Keratinocyte (primary cell): ENCODE results near the gene PCCA. TPM values are rescaled to one million over a fixed set of nuclear protein-coding genes. Genes with fewer than 3 reads are reported as not detected.
A peak's percentile ranks its signal among the peaks of the same experiment; 100 is the strongest.

ENCODE experiments used
- DNase-seq: peaks from one replicate; pipeline ENCODE4 v3.0.0-alpha.2; 2011; ENCODE audit warnings: low read depth, missing footprints, low spot score
- FAIRE-seq: peaks from 2 replicates; lab custom pipeline; 2011; peaks lifted over from hg19 to GRCh38; lab: Jason Lieb, UNC
- H2AFZ ChIP-seq: 2 replicates; pipeline ENCODE4 v1.6.0; 2012; ENCODE audit warnings: low read length, control low read depth, inconsistent platforms; ENCODE audit not compliant: control insufficient read depth
- H3K27ac ChIP-seq: 2 replicates; pipeline ENCODE4 v1.5.1; 2011; ENCODE audit warnings: low read length; ENCODE audit not compliant: control insufficient read depth, insufficient read depth
- H3K27me3 ChIP-seq: 3 replicates; pipeline ENCODE4 v1.6.0; 2011; ENCODE audit warnings: low read length; ENCODE audit not compliant: control insufficient read depth, insufficient read depth; ENCODE audit errors: extremely low read depth
- H3K36me3 ChIP-seq, 2 experiments: 2 replicates in 1 of 2; 3 replicates in 1 of 2; pipeline ENCODE4 v1.5.1; 2011; ENCODE audit warnings: low read length in 2 of 2, mild to moderate bottlenecking in 1 of 2; ENCODE audit not compliant: control insufficient read depth in 2 of 2, insufficient read depth in 2 of 2; ENCODE audit errors: extremely low read depth in 1 of 2
- H3K4me1 ChIP-seq: 3 replicates; pipeline ENCODE4 v1.5.1; 2011; ENCODE audit warnings: low read length; ENCODE audit not compliant: control insufficient read depth, insufficient read depth; ENCODE audit errors: extremely low read depth
- H3K4me2 ChIP-seq: 3 replicates; pipeline ENCODE4 v1.6.0; 2011; ENCODE audit warnings: low read depth, low read length; ENCODE audit not compliant: control insufficient read depth, insufficient read depth; ENCODE audit errors: extremely low read depth
- H3K4me3 ChIP-seq, 3 experiments: fragments of 200-600 bp in 1 of 3; sonication (generic) in 1 of 3; 2 replicates in 2 of 3; 3 replicates in 1 of 3; pipeline ENCODE4 v1.5.1; 2011 to 2016; ENCODE audit warnings: low read length in 3 of 3, mild to moderate bottlenecking in 3 of 3, control low read depth in 2 of 3, inconsistent platforms in 1 of 3, low read depth in 1 of 3, mixed read lengths in 1 of 3, mixed run types in 1 of 3, moderate library complexity in 1 of 3; ENCODE audit not compliant: control insufficient read depth in 2 of 3, insufficient read depth in 2 of 3; ENCODE audit errors: extremely low read depth in 1 of 3
- H3K79me2 ChIP-seq: 2 replicates; pipeline ENCODE4 v1.6.0; 2012; ENCODE audit warnings: low read length; ENCODE audit not compliant: control insufficient read depth, insufficient read depth
- H3K9ac ChIP-seq: 3 replicates; pipeline ENCODE4 v1.6.0; 2011; ENCODE audit warnings: low read length; ENCODE audit not compliant: control insufficient read depth, insufficient read depth; ENCODE audit errors: extremely low read depth
- H3K9me1 ChIP-seq: 3 replicates; pipeline ENCODE4 v1.6.0; 2011; ENCODE audit warnings: low read length; ENCODE audit not compliant: control insufficient read depth, insufficient read depth; ENCODE audit errors: extremely low read depth
- H3K9me3 ChIP-seq: 2 replicates; pipeline ENCODE4 v1.5.1; 2012; ENCODE audit warnings: low read depth, low read length; ENCODE audit not compliant: control insufficient read depth
- H4K20me1 ChIP-seq: 3 replicates; pipeline ENCODE4 v1.6.0; 2011; ENCODE audit warnings: low read length; ENCODE audit not compliant: control insufficient read depth, insufficient read depth; ENCODE audit errors: extremely low read depth
- CTCF ChIP-seq, 3 experiments: IDR thresholded peaks in 1 of 3; conservative IDR thresholded peaks in 1 of 3; optimal IDR thresholded peaks in 1 of 3; 2 replicates in 2 of 3; 3 replicates in 1 of 3; pipeline versions ENCODE3 to v1.5.1; 2011; ENCODE audit warnings: low read length in 3 of 3, mild to moderate bottlenecking in 3 of 3, moderate library complexity in 2 of 3, control low read depth in 1 of 3, inconsistent platforms in 1 of 3; ENCODE audit not compliant: insufficient read depth in 2 of 3; ENCODE audit errors: extremely low read depth in 1 of 3
- EZH2 ChIP-seq: IDR thresholded peaks from one replicate; pipeline ENCODE4 v1.6.1; 2012; ENCODE audit warnings: inconsistent platforms, mild to moderate bottlenecking, low read length, moderate library complexity
- dilution Hi-C: fragments of 300-500 bp; cut with MboI; formaldehyde crosslinking; loops from one replicate; pipeline ENCODE4 v1.7.0; 2020; ENCODE audit warnings: low sequenced_read_pairs; ENCODE audit not compliant: extremely low pct_ligation_motif_present
- polyA plus RNA-seq, 5 experiments: library from polyadenylated mRNA; depleted of rRNA in 3 of 5; stranded (reverse) in 3 of 5; stranded (forward) in 1 of 5; unstranded in 1 of 5; fragments of >200 nt; gene quantifications; 1 replicate in 1 of 5; 2 replicates in 3 of 5; 3 replicates in 1 of 5; pipeline versions ENCODE4 v1.2.1 to v1.2.3, GENCODE V29; 2011 to 2012; ENCODE audit warnings: missing spikeins in 2 of 5, low read depth in 1 of 5, low replicate concordance in 1 of 5

PCCA gene
- polyA plus RNA-seq, 1 donor (not counting 4 experiments of a cell fraction or from before 2014, with no cell fraction given), result 8.1 TPM

GRCh38 chr13:100131863-100132574 lies 43.1 kb downstream of the PCCA start:
- FAIRE-seq (peak; percentile 9), DNase-seq (peak; percentile 40)
- Histone ChIP-seq H3K9ac (no peak overlapping the region), H3K4me1 (peaks cover 4% of the 10 kb centered on the region), H3K4me3 (no peak overlapping the region), H3K79me2 (no peaks in the 10 kb centered on the region), H3K36me3 (no peaks in the 10 kb centered on the region), H3K9me3 (no peaks in the 10 kb centered on the region), H3K27ac (no peak overlapping the region), H3K27me3 (no peaks in the 10 kb centered on the region), H3K9me1 (no peaks in the 10 kb centered on the region), H4K20me1 (no peaks in the 10 kb centered on the region), H3K4me2 (no peak overlapping the region), H2AFZ (no peak overlapping the region)
- dilution Hi-C loops, result no loop called here
- TF ChIP-seq CTCF (optimal IDR thresholded peaks at IDR 0.05 in 1 of 3, IDR thresholded peaks at IDR 0.05 in 1 of 3, conservative IDR thresholded peaks at IDR 0.05 in 1 of 3; ENCODE audit: extremely low read depth in 1 of 3, insufficient read depth in 2 of 3, low read length in 3 of 3) (no peak), EZH2 (no peak)

DNA sequence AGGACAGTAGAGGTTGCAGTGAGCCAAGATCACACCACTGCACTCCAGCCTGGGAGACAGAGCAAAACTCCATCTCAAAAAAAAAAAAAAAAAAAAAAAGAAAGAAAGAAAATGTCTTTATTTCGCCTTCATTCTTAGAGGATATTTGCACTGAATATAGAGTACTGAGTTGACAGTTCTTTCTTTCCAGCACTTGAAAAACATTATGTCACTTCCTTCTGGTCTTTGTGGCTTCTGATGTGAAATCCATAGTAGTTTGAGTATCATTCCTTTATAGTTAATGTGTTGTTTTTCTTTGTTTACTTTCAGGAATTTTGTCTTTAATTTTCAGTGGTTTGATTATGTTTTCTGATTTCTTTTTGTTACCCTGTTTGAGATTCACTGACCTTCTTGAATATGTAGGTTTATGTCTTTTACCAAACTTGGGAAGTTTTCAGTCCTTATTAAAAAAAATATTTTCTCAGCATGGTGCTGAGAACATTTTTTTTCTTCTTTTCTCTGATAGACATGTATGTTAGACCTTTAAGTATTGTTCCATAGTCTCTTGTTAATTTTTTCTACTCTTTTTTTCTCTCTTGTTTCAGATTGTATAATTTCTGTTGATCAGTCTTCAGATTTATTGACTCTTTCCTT lies 50.1 kb downstream of the PCCA start:
- dilution Hi-C loops, result no loop called here
- Histone ChIP-seq H3K27ac (no peak overlapping the region), H3K4me2 (no peak overlapping the region), H3K4me3 (no peak overlapping the region), H3K9me3 (no peaks in the 10 kb centered on the region), H4K20me1 (no peaks in the 10 kb centered on the region), H3K9me1 (no peaks in the 10 kb centered on the region), H3K79me2 (no peaks in the 10 kb centered on the region), H2AFZ (no peak overlapping the region), H3K27me3 (no peaks in the 10 kb centered on the region), H3K9ac (no peak overlapping the region), H3K36me3 (no peaks in the 10 kb centered on the region), H3K4me1 (no peaks in the 10 kb centered on the region)
- DNase-seq (no peak), FAIRE-seq (no peak)
- no peak for TF ChIP-seq EZH2
- TF ChIP-seq CTCF (optimal IDR thresholded peaks at IDR 0.05 in 1 of 3, IDR thresholded peaks at IDR 0.05 in 1 of 3, conservative IDR thresholded peaks at IDR 0.05 in 1 of 3; ENCODE audit: extremely low read depth in 1 of 3, insufficient read depth in 2 of 3, low read length in 3 of 3), result no peak
